ENCODE measurements around the gene OR52E4.

The OR52E4 gene

GRCh38 chr11:5887172-5887571, 6.7 kb downstream of the OR52E4 start:
- Histone ChIP-seq H3K27ac (ENCODE audit: low read depth, low read length) (no peak overlapping the region), H3K4me3 (ENCODE audit: low read depth in 1 of 2, low read length in 2 of 2) (no peak overlapping the region), H3K4me1 (ENCODE audit: insufficient read depth, low read length) (no peaks in the 10 kb centered on the region), H3K36me3 (ENCODE audit: insufficient read depth, low read length) (no peaks in the 10 kb centered on the region), H3K9me3 (ENCODE audit: low read length) (no peaks in the 10 kb centered on the region), H3K9ac (ENCODE audit: low read length) (no peak overlapping the region), H3K27me3 (ENCODE audit: control insufficient read depth in 1 of 2, insufficient read depth in 2 of 2, low read length in 2 of 2) (no peaks in the 10 kb centered on the region)

GRCh38 chr11:5887661-5888060, 7.2 kb downstream of the OR52E4 start:
- Histone ChIP-seq H3K4me3 (ENCODE audit: low read depth in 1 of 2, low read length in 2 of 2) (no peak overlapping the region), H3K9ac (ENCODE audit: low read length) (no peak overlapping the region), H3K36me3 (ENCODE audit: insufficient read depth, low read length) (no peaks in the 10 kb centered on the region), H3K9me3 (ENCODE audit: low read length) (no peaks in the 10 kb centered on the region), H3K4me1 (ENCODE audit: insufficient read depth, low read length) (no peaks in the 10 kb centered on the region), H3K27ac (ENCODE audit: low read depth, low read length) (no peak overlapping the region), H3K27me3 (ENCODE audit: control insufficient read depth in 1 of 2, insufficient read depth in 2 of 2, low read length in 2 of 2) (no peaks in the 10 kb centered on the region)

- H3K27me3 ChIP-seq (ENCODE audit: control insufficient read depth in 1 of 2, insufficient read depth in 2 of 2, low read length in 2 of 2) = no peaks in the 10 kb centered on the region
- H3K9ac ChIP-seq (ENCODE audit: low read length) = no peak overlapping the region
- H3K4me3 ChIP-seq (ENCODE audit: low read depth in 1 of 2, low read length in 2 of 2) = no peak overlapping the region
- no peaks in the 10 kb centered on the region for H3K36me3 ChIP-seq (ENCODE audit: insufficient read depth, low read length)
- H3K9me3 ChIP-seq (ENCODE audit: low read length) = no peaks in the 10 kb centered on the region
- no peak overlapping the region for H3K27ac ChIP-seq (ENCODE audit: low read depth, low read length)
- no peaks in the 10 kb centered on the region for H3K4me1 ChIP-seq (ENCODE audit: insufficient read depth, low read length)
Measured at GRCh38 chr11:5891216-5891800, 10.9 kb downstream of the OR52E4 start.

GRCh38 chr11:5892908-5893307, 12.5 kb downstream of the OR52E4 start, which contains the start of gene OR52E5:
OR52E5 (plus strand) TSS chr11:5893208; CDS start chr11:5900777, 7,569 bp downstream.
- Histone ChIP-seq H3K9ac (ENCODE audit: low read length) (no peak within 1 kb of the TSS), H3K4me1 (ENCODE audit: insufficient read depth, low read length) (no peaks in the 10 kb centered on the region), H3K9me3 (ENCODE audit: low read length) (no peaks in the 10 kb centered on the region), H3K36me3 (ENCODE audit: insufficient read depth, low read length) (no peaks in the 10 kb centered on the region), H3K4me3 (ENCODE audit: low read depth in 1 of 2, low read length in 2 of 2) (no peak within 1 kb of the TSS), H3K27ac (ENCODE audit: low read depth, low read length) (no peak within 1 kb of the TSS), H3K27me3 (ENCODE audit: control insufficient read depth in 1 of 2, insufficient read depth in 2 of 2, low read length in 2 of 2) (no peaks in the 10 kb centered on the region)

- H3K9me3 ChIP-seq (ENCODE audit: low read length) = no peaks in the 10 kb centered on the region
- no peak overlapping the region for H3K27ac ChIP-seq (ENCODE audit: low read depth, low read length)
- H3K36me3 ChIP-seq (ENCODE audit: insufficient read depth, low read length) = no peaks in the 10 kb centered on the region
- H3K4me3 ChIP-seq (ENCODE audit: low read depth in 1 of 2, low read length in 2 of 2) = no peak overlapping the region
- H3K4me1 ChIP-seq (ENCODE audit: insufficient read depth, low read length) = no peaks in the 10 kb centered on the region
- no peaks in the 10 kb centered on the region for H3K27me3 ChIP-seq (ENCODE audit: control insufficient read depth in 1 of 2, insufficient read depth in 2 of 2, low read length in 2 of 2)
- no peak overlapping the region for H3K9ac ChIP-seq (ENCODE audit: low read length)
Measured at GRCh38 chr11:5899534-5899933, 19.1 kb downstream of the OR52E4 start.

GRCh38 chr11:5910540-5910939, 30.1 kb downstream of the OR52E4 start:
- H3K9ac ChIP-seq (ENCODE audit: low read length) = no peak overlapping the region
- H3K27ac ChIP-seq (ENCODE audit: low read depth, low read length) = no peak overlapping the region
- H3K36me3 ChIP-seq (ENCODE audit: insufficient read depth, low read length) = no peaks in the 10 kb centered on the region
- H3K27me3 ChIP-seq (ENCODE audit: control insufficient read depth in 1 of 2, insufficient read depth in 2 of 2, low read length in 2 of 2) = no peaks in the 10 kb centered on the region
- no peaks in the 10 kb centered on the region for H3K9me3 ChIP-seq (ENCODE audit: low read length)
- no peaks in the 10 kb centered on the region for H3K4me1 ChIP-seq (ENCODE audit: insufficient read depth, low read length)
- H3K4me3 ChIP-seq (ENCODE audit: low read depth in 1 of 2, low read length in 2 of 2) = no peak overlapping the region

GRCh38 chr11:5922749-5923426, 42.5 kb downstream of the OR52E4 start:
- no peak overlapping the region for H3K4me3 ChIP-seq (ENCODE audit: low read depth in 1 of 2, low read length in 2 of 2)
- no peaks in the 10 kb centered on the region for H3K4me1 ChIP-seq (ENCODE audit: insufficient read depth, low read length)
- no peaks in the 10 kb centered on the region for H3K27me3 ChIP-seq (ENCODE audit: control insufficient read depth in 1 of 2, insufficient read depth in 2 of 2, low read length in 2 of 2)
- H3K36me3 ChIP-seq (ENCODE audit: insufficient read depth, low read length) = no peaks in the 10 kb centered on the region
- H3K9me3 ChIP-seq (ENCODE audit: low read length) = no peaks in the 10 kb centered on the region
- H3K9ac ChIP-seq (ENCODE audit: low read length) = no peak overlapping the region
- no peak overlapping the region for H3K27ac ChIP-seq (ENCODE audit: low read depth, low read length)

GRCh38 chr11:5923427-5923776, 43.0 kb downstream of the OR52E4 start:
- no peak overlapping the region for H3K4me3 ChIP-seq (ENCODE audit: low read depth in 1 of 2, low read length in 2 of 2)
- no peak overlapping the region for H3K27ac ChIP-seq (ENCODE audit: low read depth, low read length)
- H3K27me3 ChIP-seq (ENCODE audit: control insufficient read depth in 1 of 2, insufficient read depth in 2 of 2, low read length in 2 of 2) = no peaks in the 10 kb centered on the region
- H3K9ac ChIP-seq (ENCODE audit: low read length) = no peak overlapping the region
- H3K9me3 ChIP-seq (ENCODE audit: low read length) = no peaks in the 10 kb centered on the region
- H3K4me1 ChIP-seq (ENCODE audit: insufficient read depth, low read length) = no peaks in the 10 kb centered on the region
- H3K36me3 ChIP-seq (ENCODE audit: insufficient read depth, low read length) = no peaks in the 10 kb centered on the region

GRCh38 chr11:5923794-5924193, 43.4 kb downstream of the OR52E4 start:
- Histone ChIP-seq H3K27me3 (ENCODE audit: control insufficient read depth in 1 of 2, insufficient read depth in 2 of 2, low read length in 2 of 2) (no peaks in the 10 kb centered on the region), H3K4me1 (ENCODE audit: insufficient read depth, low read length) (no peaks in the 10 kb centered on the region), H3K27ac (ENCODE audit: low read depth, low read length) (no peak overlapping the region), H3K4me3 (ENCODE audit: low read depth in 1 of 2, low read length in 2 of 2) (no peak overlapping the region), H3K36me3 (ENCODE audit: insufficient read depth, low read length) (no peaks in the 10 kb centered on the region), H3K9me3 (ENCODE audit: low read length) (no peaks in the 10 kb centered on the region), H3K9ac (ENCODE audit: low read length) (no peak overlapping the region)

GRCh38 chr11:5928271-5928670, 47.8 kb downstream of the OR52E4 start:
- Histone ChIP-seq H3K27ac (ENCODE audit: low read depth, low read length) (no peak overlapping the region), H3K9me3 (ENCODE audit: low read length) (no peaks in the 10 kb centered on the region), H3K9ac (ENCODE audit: low read length) (no peak overlapping the region), H3K4me1 (ENCODE audit: insufficient read depth, low read length) (no peaks in the 10 kb centered on the region), H3K36me3 (ENCODE audit: insufficient read depth, low read length) (no peaks in the 10 kb centered on the region), H3K27me3 (ENCODE audit: control insufficient read depth in 1 of 2, insufficient read depth in 2 of 2, low read length in 2 of 2) (no peaks in the 10 kb centered on the region), H3K4me3 (ENCODE audit: low read depth in 1 of 2, low read length in 2 of 2) (no peak overlapping the region)

GRCh38 chr11:5928811-5929210, 48.4 kb downstream of the OR52E4 start:
- Histone ChIP-seq H3K36me3 (ENCODE audit: insufficient read depth, low read length) (no peaks in the 10 kb centered on the region), H3K9me3 (ENCODE audit: low read length) (no peaks in the 10 kb centered on the region), H3K27ac (ENCODE audit: low read depth, low read length) (no peak overlapping the region), H3K4me1 (ENCODE audit: insufficient read depth, low read length) (no peaks in the 10 kb centered on the region), H3K4me3 (ENCODE audit: low read depth in 1 of 2, low read length in 2 of 2) (no peak overlapping the region), H3K9ac (ENCODE audit: low read length) (no peak overlapping the region), H3K27me3 (ENCODE audit: control insufficient read depth in 1 of 2, insufficient read depth in 2 of 2, low read length in 2 of 2) (no peaks in the 10 kb centered on the region)
